SW480 (cell line): ENCODE results near the gene NUDT10.
A peak's percentile ranks its signal among the peaks of the same experiment; 100 is the strongest.
"Not testable (repeated sequence)": the region's sequence is repeated elsewhere in the genome, so short reads cannot be mapped to it uniquely, and the experiment has no call there.

Experiments
- DNase-seq: peaks from one replicate; pipeline ENCODE4 v3.0.0-alpha.2; 2016; ENCODE audit warnings: low spot score

NUDT10 gene

GRCh38 chrX:51332188-51332942, at the start of gene NUDT10:
Gene NUDT10 (plus strand): TSS chrX:51332822. CDS start chrX:51332966, 144 bp downstream.
- DNase-seq: no peak

- no peak for DNase-seq
Measured at GRCh38 chrX:51292421-51292820, 40.2 kb upstream of the NUDT10 start.

- DNase-seq: no peak
Measured at GRCh38 chrX:51296138-51296537, 36.5 kb upstream of the NUDT10 start.

GRCh38 chrX:51316271-51316670, 16.4 kb upstream of the NUDT10 start:
- no peak for DNase-seq

GRCh38 chrX:51332943-51333785, 542 bp downstream of the NUDT10 start:
- not testable (repeated sequence) for DNase-seq

GRCh38 chrX:51334276-51334675, 1.7 kb downstream of the NUDT10 start:
- no peak for DNase-seq

GRCh38 chrX:51336584-51336983, 4.0 kb downstream of the NUDT10 start:
- peak; percentile 56 for DNase-seq

GRCh38 chrX:51361251-51361650, 28.6 kb downstream of the NUDT10 start:
- no peak for DNase-seq

- DNase-seq: no peak
Measured at GRCh38 chrX:51376672-51377071, 44.0 kb downstream of the NUDT10 start.
